Measurements from ENCODE around the gene NAALADL2. TPM values are rescaled to one million over a fixed set of nuclear protein-coding genes. Genes with fewer than 3 reads are reported as not detected.

NAALADL2 gene
- total RNA-seq, 1 donor, result 54.5 TPM

- no peak for DNase-seq (ENCODE audit: low read depth)
- TF ChIP-seq, protein P1, sequence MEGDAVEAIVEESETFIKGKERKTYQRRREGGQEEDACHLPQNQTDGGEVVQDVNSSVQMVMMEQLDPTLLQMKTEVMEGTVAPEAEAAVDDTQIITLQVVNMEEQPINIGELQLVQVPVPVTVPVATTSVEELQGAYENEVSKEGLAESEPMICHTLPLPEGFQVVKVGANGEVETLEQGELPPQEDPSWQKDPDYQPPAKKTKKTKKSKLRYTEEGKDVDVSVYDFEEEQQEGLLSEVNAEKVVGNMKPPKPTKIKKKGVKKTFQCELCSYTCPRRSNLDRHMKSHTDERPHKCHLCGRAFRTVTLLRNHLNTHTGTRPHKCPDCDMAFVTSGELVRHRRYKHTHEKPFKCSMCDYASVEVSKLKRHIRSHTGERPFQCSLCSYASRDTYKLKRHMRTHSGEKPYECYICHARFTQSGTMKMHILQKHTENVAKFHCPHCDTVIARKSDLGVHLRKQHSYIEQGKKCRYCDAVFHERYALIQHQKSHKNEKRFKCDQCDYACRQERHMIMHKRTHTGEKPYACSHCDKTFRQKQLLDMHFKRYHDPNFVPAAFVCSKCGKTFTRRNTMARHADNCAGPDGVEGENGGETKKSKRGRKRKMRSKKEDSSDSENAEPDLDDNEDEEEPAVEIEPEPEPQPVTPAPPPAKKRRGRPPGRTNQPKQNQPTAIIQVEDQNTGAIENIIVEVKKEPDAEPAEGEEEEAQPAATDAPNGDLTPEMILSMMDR (IDR thresholded peaks at IDR 0.05; ENCODE audit: insufficient read depth, low read length), result no peak
These were observed 622 bp downstream of the NAALADL2 start for GRCh38 chr3:174859756-174860155.

DNA sequence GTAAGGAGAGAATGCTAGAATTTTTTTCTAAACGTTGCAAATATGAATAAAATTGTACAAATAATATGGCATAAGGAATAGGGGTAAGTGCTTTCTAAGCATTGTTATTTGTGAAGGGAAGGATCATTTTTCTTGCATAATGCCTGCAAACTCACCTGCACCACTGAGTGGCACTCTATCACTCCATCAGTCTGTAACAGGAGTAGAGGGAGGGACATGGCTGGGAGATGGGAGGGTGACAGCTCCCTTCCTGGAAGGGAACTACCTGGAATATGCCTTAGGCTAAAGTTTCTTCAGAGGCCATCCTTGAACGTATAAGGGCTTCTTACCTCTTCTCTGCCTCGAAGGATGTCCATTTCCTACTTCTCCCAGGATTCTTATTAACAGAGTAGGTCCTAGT, 3.0 kb downstream of the NAALADL2 start:
- TF ChIP-seq, protein P1 (IDR thresholded peaks at IDR 0.05; ENCODE audit: insufficient read depth, low read length), result no peak
- no peak for DNase-seq (ENCODE audit: low read depth)
- H3K4me3 ChIP-seq (ENCODE audit: low read depth, low read length), result no peak overlapping the region

More at GRCh38 chr3:174859756-174860155, 622 bp downstream of the NAALADL2 start:
- H3K4me3 ChIP-seq (ENCODE audit: low read depth, low read length), result no peak overlapping the region

- DNase-seq (ENCODE audit: low read depth), result no peak
- H3K4me3 ChIP-seq (ENCODE audit: low read depth, low read length), result no peak overlapping the region
- TF ChIP-seq, protein P1 (IDR thresholded peaks at IDR 0.05; ENCODE audit: insufficient read depth, low read length), result no peak
These were observed 3.5 kb downstream of the NAALADL2 start for GRCh38 chr3:174862666-174863065.

GRCh38 chr3:174863488-174863887, 4.4 kb downstream of the NAALADL2 start:
- H3K4me3 ChIP-seq (ENCODE audit: low read depth, low read length), result no peak overlapping the region
- DNase-seq (ENCODE audit: low read depth), result no peak
- TF ChIP-seq, protein P1 (IDR thresholded peaks at IDR 0.05; ENCODE audit: insufficient read depth, low read length), result no peak

DNA sequence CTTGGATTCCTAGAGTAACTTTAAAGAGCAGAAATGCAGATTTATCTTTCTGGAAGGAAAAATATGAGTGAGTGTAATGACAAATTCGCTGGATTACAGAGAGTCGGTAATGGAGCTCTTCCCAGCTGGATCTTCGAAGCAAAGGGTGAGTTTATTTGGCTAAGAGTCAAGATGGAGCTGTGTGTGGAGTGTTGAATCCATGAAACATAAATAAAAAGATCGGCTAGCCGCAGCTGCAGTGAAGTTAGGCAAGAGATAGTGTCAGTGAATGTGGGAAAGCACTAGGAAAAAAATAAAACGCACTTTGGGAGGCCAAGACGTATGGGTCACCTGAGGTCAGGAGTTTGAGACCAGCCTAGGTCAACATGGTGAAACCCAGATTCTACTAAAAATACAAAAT, 10.3 kb downstream of the NAALADL2 start:
- DNase-seq (ENCODE audit: low read depth), result peak; percentile 43
- TF ChIP-seq, protein P1 (IDR thresholded peaks at IDR 0.05; ENCODE audit: insufficient read depth, low read length), result no peak
- H3K4me3 ChIP-seq (ENCODE audit: low read depth, low read length), result no peak overlapping the region

- no peak overlapping the region for H3K4me3 ChIP-seq (ENCODE audit: low read depth, low read length)
- TF ChIP-seq, protein P1 (IDR thresholded peaks at IDR 0.05; ENCODE audit: insufficient read depth, low read length), result no peak
- no peak for DNase-seq (ENCODE audit: low read depth)
These were observed 14.9 kb downstream of the NAALADL2 start for GRCh38 chr3:174873832-174874657.

Data from fibroblast of the aortic adventitia (primary cell).